ENCODE data around the gene DENND1A.

DENND1A gene

GRCh38 chr9:123772967-123773366, 157.0 kb downstream of the DENND1A start:
- no peak for TF ChIP-seq CTCF (IDR thresholded peaks at IDR 0.05; ENCODE audit: control insufficient read depth, extremely low read depth, insufficient read depth)
- DNase-seq (ENCODE audit: low read depth): no peak
- H3K4me3 ChIP-seq (ENCODE audit: low read depth, low read length): no peak overlapping the region

- no peak for DNase-seq (ENCODE audit: low read depth)
- H3K4me3 ChIP-seq (ENCODE audit: low read depth, low read length): no peak overlapping the region
- TF ChIP-seq CTCF (IDR thresholded peaks at IDR 0.05; ENCODE audit: control insufficient read depth, extremely low read depth, insufficient read depth): no peak
Observed at GRCh38 chr9:123772374-123772773, 157.6 kb downstream of the DENND1A start.

GRCh38 chr9:123771690-123772089, 158.2 kb downstream of the DENND1A start:
- TF ChIP-seq CTCF (IDR thresholded peaks at IDR 0.05; ENCODE audit: control insufficient read depth, extremely low read depth, insufficient read depth): no peak
- peak; percentile 88 for DNase-seq (ENCODE audit: low read depth)
- H3K4me3 ChIP-seq (ENCODE audit: low read depth, low read length): peak overlapping the region; percentile 19; the same call in 1 of the 2 replicates

- no peak overlapping the region for H3K4me3 ChIP-seq (ENCODE audit: low read depth, low read length)
- no peak for TF ChIP-seq CTCF (IDR thresholded peaks at IDR 0.05; ENCODE audit: control insufficient read depth, extremely low read depth, insufficient read depth)
- DNase-seq (ENCODE audit: low read depth): no peak
Observed at GRCh38 chr9:123769719-123770118, 160.2 kb downstream of the DENND1A start.

- H3K4me3 ChIP-seq (ENCODE audit: low read depth, low read length): no peak overlapping the region
- no peak for DNase-seq (ENCODE audit: low read depth)
- TF ChIP-seq CTCF (IDR thresholded peaks at IDR 0.05; ENCODE audit: control insufficient read depth, extremely low read depth, insufficient read depth): no peak
Observed at GRCh38 chr9:123763910-123764588, 165.9 kb downstream of the DENND1A start.

GRCh38 chr9:123761905-123762605, 167.9 kb downstream of the DENND1A start:
- H3K4me3 ChIP-seq (ENCODE audit: low read depth, low read length): no peak overlapping the region
- no peak for TF ChIP-seq CTCF (IDR thresholded peaks at IDR 0.05; ENCODE audit: control insufficient read depth, extremely low read depth, insufficient read depth)
- DNase-seq (ENCODE audit: low read depth): no peak

All from LNCaP clone FGC (cell line).